A549 (cell line): ENCODE measurements around the gene ASPN.

Experiments
- MAZ ChIP-seq: fragments of 150-350 bp; IDR thresholded peaks from 2 replicates; pipeline ENCODE4 v1.6.1; 2014; ENCODE audit warnings: antibody characterized with exemption, low read depth, low read length, borderline replicate concordance
- NR3C1 ChIP-seq: fragments of >200 bp; sonication (Bioruptor Twin); formaldehyde crosslinking; IDR thresholded peaks from 3 replicates; pipeline ENCODE4 v1.6.1; 2017
- POLR2A ChIP-seq: IDR thresholded peaks from 2 replicates; pipeline ENCODE4 v1.6.1; 2012; ENCODE audit warnings: mild to moderate bottlenecking, low read length
- TF ChIP-seq, protein P1 (sequence below): fragments of >200 bp; sonication (Bioruptor Twin); formaldehyde crosslinking; IDR thresholded peaks from 3 replicates; pipeline ENCODE4 v1.5.1; 2016

DNA sequence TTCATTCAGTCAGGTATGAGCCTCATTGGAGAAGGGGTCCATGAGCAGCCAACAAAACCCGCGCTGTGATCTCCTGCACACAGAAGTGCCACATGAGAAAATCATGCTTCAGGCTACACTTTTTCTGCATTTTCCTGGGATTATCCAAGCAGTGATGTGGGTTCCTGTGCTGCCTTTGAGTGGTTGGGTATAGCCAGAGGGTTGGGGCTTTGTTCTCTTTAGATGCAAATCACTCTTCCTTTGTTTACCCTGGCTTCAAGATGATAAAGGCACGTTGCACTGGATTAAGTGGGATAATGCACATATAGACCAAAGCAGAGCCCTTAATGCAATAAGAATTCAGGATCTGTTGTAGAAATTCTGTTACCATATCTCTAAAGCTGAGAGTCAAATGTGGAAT lies 34.7 kb upstream of the ASPN start:
- no peak for TF ChIP-seq NR3C1
- TF ChIP-seq POLR2A = no peak
- TF ChIP-seq, protein P1, sequence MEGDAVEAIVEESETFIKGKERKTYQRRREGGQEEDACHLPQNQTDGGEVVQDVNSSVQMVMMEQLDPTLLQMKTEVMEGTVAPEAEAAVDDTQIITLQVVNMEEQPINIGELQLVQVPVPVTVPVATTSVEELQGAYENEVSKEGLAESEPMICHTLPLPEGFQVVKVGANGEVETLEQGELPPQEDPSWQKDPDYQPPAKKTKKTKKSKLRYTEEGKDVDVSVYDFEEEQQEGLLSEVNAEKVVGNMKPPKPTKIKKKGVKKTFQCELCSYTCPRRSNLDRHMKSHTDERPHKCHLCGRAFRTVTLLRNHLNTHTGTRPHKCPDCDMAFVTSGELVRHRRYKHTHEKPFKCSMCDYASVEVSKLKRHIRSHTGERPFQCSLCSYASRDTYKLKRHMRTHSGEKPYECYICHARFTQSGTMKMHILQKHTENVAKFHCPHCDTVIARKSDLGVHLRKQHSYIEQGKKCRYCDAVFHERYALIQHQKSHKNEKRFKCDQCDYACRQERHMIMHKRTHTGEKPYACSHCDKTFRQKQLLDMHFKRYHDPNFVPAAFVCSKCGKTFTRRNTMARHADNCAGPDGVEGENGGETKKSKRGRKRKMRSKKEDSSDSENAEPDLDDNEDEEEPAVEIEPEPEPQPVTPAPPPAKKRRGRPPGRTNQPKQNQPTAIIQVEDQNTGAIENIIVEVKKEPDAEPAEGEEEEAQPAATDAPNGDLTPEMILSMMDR = no peak
- no peak for TF ChIP-seq MAZ
